Thymus (tissue), 11 donors: ENCODE measurements around the gene MEGF11. TPM values are rescaled to one million over a fixed set of nuclear protein-coding genes. Genes with fewer than 3 reads are reported as not detected.

ENCODE experiments used
- DNase-seq, 9 donors: peaks; one replicate each; pipeline ENCODE4 v3.0.0-alpha.2; 2013; ENCODE audit warnings: low spot score in 9 of 9, low read depth in 6 of 9, missing footprints in 1 of 9
- H3K27ac ChIP-seq, 2 donors: one replicate each; pipeline ENCODE4 v1.5.1; 2013; ENCODE audit warnings: control low read depth in 1 of 2, low read depth in 1 of 2, low read length in 1 of 2, mild to moderate bottlenecking in 1 of 2, moderate library complexity in 1 of 2
- H3K27me3 ChIP-seq, 2 donors: one replicate each; pipeline ENCODE4 v1.5.1; 2013; ENCODE audit warnings: low read length in 1 of 2; ENCODE audit not compliant: control insufficient read depth in 2 of 2, insufficient read depth in 1 of 2
- H3K36me3 ChIP-seq, 2 donors: one replicate each; pipeline ENCODE4 v1.5.1; 2013; ENCODE audit warnings: low read length in 1 of 2, mild to moderate bottlenecking in 1 of 2, moderate library complexity in 1 of 2; ENCODE audit not compliant: control insufficient read depth in 2 of 2, insufficient read depth in 2 of 2
- H3K4me1 ChIP-seq, 2 donors: one replicate each; pipeline ENCODE4 v1.5.1; 2013; ENCODE audit warnings: low read length in 2 of 2; ENCODE audit not compliant: control insufficient read depth in 2 of 2, insufficient read depth in 2 of 2
- H3K4me3 ChIP-seq, 2 donors: one replicate each; pipeline ENCODE4 v1.5.1; 2013; ENCODE audit warnings: low read length in 2 of 2, control low read depth in 1 of 2, mild to moderate bottlenecking in 1 of 2
- H3K9me3 ChIP-seq, 2 donors: one replicate each; pipeline ENCODE4 v1.5.1; 2013; ENCODE audit warnings: low read length in 1 of 2, mild to moderate bottlenecking in 1 of 2; ENCODE audit not compliant: control insufficient read depth in 2 of 2, insufficient read depth in 1 of 2
- WGBS: extraction: QIAGEN DNeasy Blood & Tissue Kit; methylation state at CpG from one replicate; pipeline ENCODE4 v1.1.7; 2013; 5-methylcytosine and 5-hydroxymethylcytosine counted together
- polyA plus RNA-seq: library from polyadenylated mRNA; stranded (reverse); fragments of 200-250 nt; gene quantifications from one replicate; pipeline ENCODE4 v1.2.3, GENCODE V29; 2013
- total RNA-seq: library from RNA; stranded (reverse); fragments of 120-200 nt; gene quantifications from one replicate; pipeline ENCODE4 v1.2.4, GENCODE V29; 2013
- donor health status: healthy.

The MEGF11 gene
- total and polyA plus RNA-seq, 2 donors: 0.28 to 0.66 TPM

DNA sequence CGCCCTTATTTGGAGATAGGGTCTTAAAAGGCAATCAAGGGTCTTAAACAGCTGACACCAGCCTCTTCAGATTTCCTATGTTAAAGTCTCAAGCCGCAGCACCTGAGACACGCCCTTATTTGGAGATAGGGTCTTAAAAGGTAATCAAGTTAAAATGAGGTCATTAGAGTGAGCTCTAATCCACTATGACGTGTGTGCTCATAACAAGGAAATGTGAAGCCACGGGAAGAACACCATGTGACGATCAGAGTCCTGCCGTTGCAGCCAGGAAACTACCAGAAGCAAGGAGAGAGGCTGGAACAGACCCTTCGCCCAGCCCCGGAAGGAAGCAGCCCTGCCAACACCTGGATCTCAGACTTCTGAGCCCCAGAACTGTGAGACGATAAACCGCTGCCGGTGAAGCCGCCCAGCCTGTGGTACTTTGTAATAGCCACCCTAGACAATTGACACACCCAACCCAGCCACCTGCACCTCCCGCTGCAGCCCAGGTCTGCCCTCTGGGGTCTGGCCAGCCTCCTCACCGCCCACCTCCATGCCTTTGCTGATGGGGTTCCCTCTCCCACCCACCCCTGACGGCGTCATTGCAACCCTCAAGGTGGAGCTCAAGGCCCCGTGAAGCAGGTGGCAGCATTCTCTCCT, 137.9 kb downstream of the MEGF11 start:
- DNase-seq: peak in 7 of 9 donors; percentile 4 to 61 (median 23)

DNA sequence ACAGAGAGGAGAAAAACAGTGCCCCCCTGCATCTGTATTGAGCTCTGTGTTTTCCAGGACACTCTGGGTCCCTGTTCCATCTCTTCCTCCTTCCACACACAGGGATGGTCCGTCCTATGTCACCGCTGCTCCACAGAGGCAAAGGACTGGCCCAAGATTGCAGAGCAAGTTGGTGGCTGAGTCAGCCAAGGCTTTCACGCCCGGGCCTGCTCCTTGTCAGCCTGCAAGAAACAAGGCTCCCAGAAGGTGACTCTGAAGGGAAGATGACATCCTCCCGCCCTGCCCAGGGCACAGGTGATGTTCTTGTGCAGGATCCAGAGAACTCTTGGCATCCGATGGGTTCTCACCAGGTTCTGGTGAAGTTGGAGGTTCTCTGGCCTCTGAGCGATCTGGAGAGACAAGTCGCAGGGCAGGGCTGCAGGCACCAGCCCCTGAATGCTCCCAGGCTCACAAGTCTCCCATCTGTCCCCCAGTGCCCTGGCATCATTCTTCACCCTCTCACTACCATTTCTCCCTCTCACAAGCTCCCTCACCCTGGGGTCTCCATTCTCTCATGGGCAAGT, 138.6 kb downstream of the MEGF11 start:
- peaks cover 0 to 10% of the 10 kb centered on the region in 2 donors for H3K27me3 ChIP-seq
- peaks cover 12 to 37% of the 10 kb centered on the region in 2 donors for H3K4me1 ChIP-seq
- peak overlapping the region; percentile 47 to 83 for H3K27ac ChIP-seq
- no peak for DNase-seq
- WGBS: 96% methylated on average over 8 of the region's 8 CpGs
- H3K36me3 ChIP-seq: no peaks in the 10 kb centered on the region
- H3K9me3 ChIP-seq: no peaks in the 10 kb centered on the region
- no peak overlapping the region for H3K4me3 ChIP-seq

More for the DNA sequence above, 137.9 kb downstream of the MEGF11 start:
- H3K4me1 ChIP-seq: peaks cover 12 to 37% of the 10 kb centered on the region in 2 donors
- peak overlapping the region; percentile 20 to 83 for H3K27ac ChIP-seq
- 38% methylated on average over 18 of the region's 18 CpGs for WGBS
- no peaks in the 10 kb centered on the region for H3K9me3 ChIP-seq
- H3K36me3 ChIP-seq: no peaks in the 10 kb centered on the region
- no peak overlapping the region for H3K4me3 ChIP-seq
- H3K27me3 ChIP-seq: peaks cover 0 to 10% of the 10 kb centered on the region in 2 donors

DNA sequence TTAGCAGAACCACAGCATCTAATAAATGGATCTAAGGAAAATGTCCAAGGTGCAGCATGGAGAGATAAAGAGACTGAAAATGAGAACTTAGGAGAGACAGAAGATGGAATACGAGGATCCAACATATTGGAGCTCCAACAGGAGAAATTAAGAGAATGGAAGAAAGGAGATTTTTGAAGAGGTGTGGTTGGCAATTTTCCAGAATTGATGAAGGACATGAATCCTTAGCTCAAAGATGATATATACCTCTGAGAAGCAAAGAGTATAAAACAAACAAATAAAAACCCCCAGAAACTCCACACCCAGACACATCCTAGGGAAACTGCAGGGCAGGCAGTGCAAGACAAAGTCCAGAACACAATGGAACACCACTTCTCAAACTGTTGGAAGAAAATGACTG, 141.2 kb downstream of the MEGF11 start:
- WGBS: 95% methylated on average over 1 of the region's 1 CpG
- Histone ChIP-seq H3K27ac (no peak overlapping the region), H3K9me3 (no peaks in the 10 kb centered on the region), H3K36me3 (no peaks in the 10 kb centered on the region), H3K4me3 (no peak overlapping the region), H3K4me1 (peaks cover 12 to 37% of the 10 kb centered on the region in 2 donors), H3K27me3 (peaks cover 0 to 15% of the 10 kb centered on the region in 2 donors)
- no peak for DNase-seq

DNA sequence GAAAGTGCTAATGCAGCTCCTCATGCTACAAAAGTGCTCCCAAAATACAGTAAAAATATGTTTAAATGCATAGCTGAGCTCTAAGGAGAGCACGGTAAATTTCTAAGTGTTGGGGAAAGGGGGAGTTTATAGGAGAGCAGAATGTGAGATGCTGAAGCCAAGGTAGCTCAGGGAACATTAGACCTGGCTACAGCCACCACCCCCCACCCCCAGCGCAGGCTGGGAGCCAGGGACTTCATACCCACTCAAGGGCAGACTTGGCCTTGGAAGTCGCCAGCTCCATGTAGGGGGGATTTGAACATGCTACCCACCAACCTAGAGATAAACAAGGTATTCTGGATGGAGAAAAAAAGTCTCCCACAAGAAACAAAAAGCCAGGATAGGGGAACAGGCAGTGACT, 142.2 kb downstream of the MEGF11 start:
- no peak overlapping the region for H3K27ac ChIP-seq
- DNase-seq: no peak
- H3K36me3 ChIP-seq: no peaks in the 10 kb centered on the region
- WGBS: 87% methylated on average over 3 of the region's 3 CpGs
- peaks cover 0 to 19% of the 10 kb centered on the region in 2 donors for H3K27me3 ChIP-seq
- peaks cover 10 to 26% of the 10 kb centered on the region in 2 donors for H3K4me1 ChIP-seq
- no peaks in the 10 kb centered on the region for H3K9me3 ChIP-seq
- no peak overlapping the region for H3K4me3 ChIP-seq

DNA sequence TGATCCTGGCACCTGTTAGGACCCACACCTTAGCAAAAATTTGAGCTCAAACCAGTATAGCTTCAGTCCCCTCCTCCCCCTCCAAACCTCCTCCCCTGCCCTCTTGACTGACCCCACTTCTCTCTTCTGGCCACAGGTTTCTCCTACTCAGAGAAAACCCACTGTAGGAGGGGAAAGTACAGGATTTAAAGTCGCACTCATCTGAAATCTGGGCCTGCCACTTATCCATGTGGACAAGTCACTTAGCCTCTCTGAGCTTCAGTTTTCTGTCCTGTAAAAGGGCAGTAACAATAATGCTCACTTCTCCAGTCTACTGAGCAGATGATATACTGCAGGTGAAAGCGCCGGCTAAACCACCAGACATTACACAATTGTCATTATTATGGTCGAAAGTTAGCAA, 142.7 kb downstream of the MEGF11 start:
- Histone ChIP-seq H3K27ac (no peak overlapping the region), H3K36me3 (no peaks in the 10 kb centered on the region), H3K27me3 (peaks cover 0 to 19% of the 10 kb centered on the region in 2 donors), H3K4me3 (no peak overlapping the region), H3K9me3 (no peaks in the 10 kb centered on the region), H3K4me1 (peaks cover 5 to 21% of the 10 kb centered on the region in 2 donors)
- 96% methylated on average over 4 of the region's 4 CpGs for WGBS
- DNase-seq: no peak

DNA sequence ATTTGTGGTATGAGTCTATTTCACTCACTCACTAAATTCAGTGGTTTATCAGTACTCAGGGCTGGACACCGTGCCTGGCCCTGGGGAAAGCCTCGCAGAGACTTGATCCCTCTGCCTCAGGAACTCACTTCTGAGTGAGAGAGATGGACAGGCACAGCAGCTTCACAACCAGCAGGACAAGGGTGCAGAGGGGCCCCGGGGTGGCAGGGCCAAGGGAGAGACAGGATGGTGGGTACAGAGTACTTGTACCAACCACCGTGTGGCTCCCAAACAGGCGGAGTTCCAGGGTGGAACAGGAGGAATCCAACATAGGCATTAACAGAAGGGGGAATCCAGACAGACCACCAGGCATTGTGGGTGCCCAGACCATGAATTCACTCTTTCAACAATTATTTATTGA, 143.7 kb downstream of the MEGF11 start:
- no peak overlapping the region for H3K4me3 ChIP-seq
- H3K4me1 ChIP-seq: peaks cover 0 to 11% of the 10 kb centered on the region in 2 donors
- DNase-seq: no peak
- 81% methylated on average over 5 of the region's 5 CpGs for WGBS
- no peak overlapping the region for H3K27ac ChIP-seq
- H3K9me3 ChIP-seq: no peaks in the 10 kb centered on the region
- peaks cover 0 to 15% of the 10 kb centered on the region in 2 donors for H3K27me3 ChIP-seq
- H3K36me3 ChIP-seq: no peaks in the 10 kb centered on the region

DNA sequence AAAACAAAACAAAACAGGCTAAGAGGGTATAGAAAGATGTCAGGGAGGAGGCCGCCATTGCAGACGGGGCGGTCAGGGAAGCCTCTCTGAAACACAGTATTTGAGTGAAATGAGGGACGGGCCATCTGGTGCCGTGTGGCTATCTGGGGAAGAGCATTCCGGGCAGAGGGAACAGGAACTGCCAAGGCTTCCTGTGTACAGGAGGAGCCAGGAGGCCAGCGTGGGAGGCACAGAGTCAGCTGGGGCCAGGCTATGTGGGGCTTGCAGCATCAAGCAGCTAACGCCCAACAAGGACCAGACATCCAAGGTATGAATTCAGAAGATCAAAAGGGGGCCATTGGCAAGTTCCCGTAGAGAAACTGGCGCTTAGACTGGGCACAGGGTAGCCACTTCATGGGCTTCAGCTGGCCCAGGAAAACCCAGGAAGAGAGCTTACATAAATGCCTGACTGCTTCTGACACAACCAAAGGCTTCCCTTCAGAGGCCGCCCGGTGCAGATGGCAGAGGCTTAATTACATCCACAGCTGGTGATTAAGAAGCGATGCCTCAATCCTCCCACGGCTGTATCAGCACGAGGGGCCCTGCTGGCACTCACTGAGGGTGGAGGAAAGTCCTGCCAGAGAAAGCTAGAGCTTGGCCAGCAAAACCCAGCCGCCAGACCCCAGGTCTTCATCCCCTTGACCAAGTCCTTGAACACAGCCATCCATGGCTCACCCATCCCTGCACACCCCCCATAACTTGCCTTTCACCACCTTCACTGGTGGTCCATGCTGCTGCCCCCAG, 144.9 kb downstream of the MEGF11 start:
- Histone ChIP-seq H3K27me3 (peaks cover 0 to 14% of the 10 kb centered on the region in 2 donors), H3K36me3 (no peaks in the 10 kb centered on the region), H3K9me3 (no peaks in the 10 kb centered on the region), H3K4me1 (peaks cover 0 to 4% of the 10 kb centered on the region in 2 donors), H3K27ac (no peak overlapping the region), H3K4me3 (no peak overlapping the region)
- no peak for DNase-seq
- 82% methylated on average over 16 of the region's 16 CpGs for WGBS

DNA sequence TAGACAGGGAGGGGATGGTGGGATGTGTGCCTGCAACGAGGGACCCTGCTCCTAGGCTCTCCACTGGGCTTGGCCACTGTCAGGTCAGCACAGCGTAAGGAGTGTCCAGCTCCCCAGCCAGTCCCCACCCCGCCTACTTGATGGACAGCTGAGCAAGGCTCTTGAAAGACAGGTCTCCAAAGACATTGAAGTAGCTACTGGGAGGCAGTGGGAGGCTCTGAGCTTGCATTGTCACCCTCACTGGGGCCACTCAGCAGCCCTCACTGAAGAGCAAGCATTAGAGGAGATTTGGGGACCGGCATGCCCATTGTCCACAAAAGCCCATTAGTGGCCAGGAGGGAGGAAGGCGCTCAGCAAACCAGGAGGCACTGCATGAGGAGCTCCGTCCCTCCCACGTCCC, 146.5 kb downstream of the MEGF11 start:
- DNase-seq: no peak

More for the DNA sequence above, 146.5 kb downstream of the MEGF11 start:
- Histone ChIP-seq H3K9me3 (no peaks in the 10 kb centered on the region), H3K27ac (no peak overlapping the region), H3K4me3 (no peak overlapping the region), H3K27me3 (peaks cover 0 to 9% of the 10 kb centered on the region in 2 donors), H3K36me3 (no peaks in the 10 kb centered on the region), H3K4me1 (no peaks in the 10 kb centered on the region)
- 86% methylated on average over 7 of the region's 7 CpGs for WGBS
